Measurements from ENCODE around the gene TDP1.

The TDP1 gene

GRCh38 chr14:90062822-90063539 is 107.3 kb downstream of the TDP1 start:
- H3K4me3 ChIP-seq (ENCODE audit: low read depth, low read length, poor library complexity, severe bottlenecking): peak overlapping the region; percentile 69

GRCh38 chr14:90072350-90072749 is 116.6 kb downstream of the TDP1 start:
- H3K27me3 ChIP-seq (ENCODE audit: insufficient read depth, low read length): no peaks in the 10 kb centered on the region
- no peak overlapping the region for H3K4me3 ChIP-seq (ENCODE audit: low read depth, low read length, poor library complexity, severe bottlenecking)
- no peak overlapping the region for H3K4me2 ChIP-seq (ENCODE audit: low read length)

More at GRCh38 chr14:90062822-90063539, 107.3 kb downstream of the TDP1 start:
- Histone ChIP-seq H3K4me1 (ENCODE audit: insufficient read depth, low read length, severe bottlenecking) (peaks cover 10% of the 10 kb centered on the region), H3K9me2 (ENCODE audit: low read depth, low read length) (no peaks in the 10 kb centered on the region), H3K4me2 (ENCODE audit: low read length) (peak overlapping the region; percentile 73; the same call in 1 of the 2 replicates), H3K9ac (ENCODE audit: low read length) (no peak overlapping the region), H4K20me1 (ENCODE audit: insufficient read depth, low read length) (no peaks in the 10 kb centered on the region), H3K27me3 (ENCODE audit: insufficient read depth, low read length) (peaks cover 12% of the 10 kb centered on the region), H3K27ac (ENCODE audit: low read depth, low read length, poor library complexity, severe bottlenecking) (no peak overlapping the region), H3F3A (ENCODE audit: insufficient read depth, low read length) (no peaks in the 10 kb centered on the region), H3K36me3 (ENCODE audit: insufficient read depth, low read length) (peaks cover 3% of the 10 kb centered on the region; the same call in 1 of the 2 replicates), H3K79me2 (ENCODE audit: insufficient read depth, low read length) (no peaks in the 10 kb centered on the region), H3K9me3 (ENCODE audit: low read length) (peaks cover 3% of the 10 kb centered on the region; the same call in 1 of the 2 replicates), H2AFZ (ENCODE audit: low read length) (no peak overlapping the region)
- TF ChIP-seq CTCF (IDR thresholded peaks at IDR 0.05; ENCODE audit: low read length) (no peak), EZH2 (IDR thresholded peaks at IDR 0.05; ENCODE audit: borderline replicate concordance, low read length) (no peak)

GRCh38 chr14:90079576-90079975 is 123.8 kb downstream of the TDP1 start:
- Histone ChIP-seq H3K27ac (ENCODE audit: low read depth, low read length, poor library complexity, severe bottlenecking) (no peak overlapping the region), H2AFZ (ENCODE audit: low read length) (no peak overlapping the region), H4K20me1 (ENCODE audit: insufficient read depth, low read length) (no peaks in the 10 kb centered on the region), H3K79me2 (ENCODE audit: insufficient read depth, low read length) (no peaks in the 10 kb centered on the region), H3K9ac (ENCODE audit: low read length) (no peak overlapping the region), H3K36me3 (ENCODE audit: insufficient read depth, low read length) (no peaks in the 10 kb centered on the region), H3K4me1 (ENCODE audit: insufficient read depth, low read length, severe bottlenecking) (no peaks in the 10 kb centered on the region), H3K9me3 (ENCODE audit: low read length) (no peaks in the 10 kb centered on the region), H3K9me2 (ENCODE audit: low read depth, low read length) (no peaks in the 10 kb centered on the region), H3K27me3 (ENCODE audit: insufficient read depth, low read length) (no peaks in the 10 kb centered on the region), H3K4me3 (ENCODE audit: low read depth, low read length, poor library complexity, severe bottlenecking) (no peak overlapping the region), H3K4me2 (ENCODE audit: low read length) (no peak overlapping the region), H3F3A (ENCODE audit: insufficient read depth, low read length) (no peaks in the 10 kb centered on the region)
- no peak for TF ChIP-seq CTCF (IDR thresholded peaks at IDR 0.05; ENCODE audit: low read length)
- TF ChIP-seq EZH2 (IDR thresholded peaks at IDR 0.05; ENCODE audit: borderline replicate concordance, low read length): no peak

More at GRCh38 chr14:90072350-90072749, 116.6 kb downstream of the TDP1 start:
- Histone ChIP-seq H3K9me2 (ENCODE audit: low read depth, low read length) (no peaks in the 10 kb centered on the region), H3K9ac (ENCODE audit: low read length) (no peak overlapping the region), H3K9me3 (ENCODE audit: low read length) (no peaks in the 10 kb centered on the region), H3K27ac (ENCODE audit: low read depth, low read length, poor library complexity, severe bottlenecking) (no peak overlapping the region), H3K79me2 (ENCODE audit: insufficient read depth, low read length) (no peaks in the 10 kb centered on the region), H3K36me3 (ENCODE audit: insufficient read depth, low read length) (no peaks in the 10 kb centered on the region), H4K20me1 (ENCODE audit: insufficient read depth, low read length) (no peaks in the 10 kb centered on the region), H3K4me1 (ENCODE audit: insufficient read depth, low read length, severe bottlenecking) (no peaks in the 10 kb centered on the region), H2AFZ (ENCODE audit: low read length) (no peak overlapping the region), H3F3A (ENCODE audit: insufficient read depth, low read length) (no peaks in the 10 kb centered on the region)
- TF ChIP-seq EZH2 (IDR thresholded peaks at IDR 0.05; ENCODE audit: borderline replicate concordance, low read length): no peak

Measured in OCI-LY1 (cell line).